K562 treated with DMSO at 1 percent for 48 hours (cell line): ENCODE data around the gene PALMD. TPM values are rescaled to one million over a fixed set of nuclear protein-coding genes. Genes with fewer than 3 reads are reported as not detected.

Experiments
- total RNA-seq: library from RNA; unstranded; fragments of 300-600 nt; gene quantifications from 2 replicates; pipeline ENCODE4 v1.2.3, GENCODE V29; 2022; ENCODE audit warnings: low replicate concordance; ENCODE audit errors: extremely low read depth

PALMD gene
- total RNA-seq = not detected in 2 replicates

GRCh38 chr1:99645699-99646531, at the start of gene PALMD:
Gene PALMD (plus strand): TSS chr1:99646113. CDS start chr1:99646318, 205 bp downstream.

Other genes starting within 250 kb of the PALMD start
- not detected in 2 replicates for gene FRRS1, start 120.5 kb downstream of the PALMD start, total RNA-seq
- gene AGL, start 204.2 kb downstream of the PALMD start, total RNA-seq = not detected in 2 replicates